H4 (cell line): ENCODE results near the gene ZDHHC9. TPM values are rescaled to one million over a fixed set of nuclear protein-coding genes. Genes with fewer than 3 reads are reported as not detected.

Experiments used
- DNase-seq: peaks from one replicate; pipeline ENCODE4 v3.0.0-alpha.2; 2015; ENCODE audit warnings: low spot score
- total RNA-seq: library from RNA; depleted of rRNA; stranded (reverse); fragments of >200 nt; shearing (Covaris generic); gene quantifications from 2 replicates; pipeline ENCODE4 v1.2.3, GENCODE V29; 2014; rRNA removed

ZDHHC9 gene
- total RNA-seq, 1 experiment from 2014 or later = 24.5 TPM

GRCh38 chrX:129763666-129764065 is 80.0 kb downstream of the ZDHHC9 start:
- no peak for DNase-seq

- no peak for DNase-seq
Observed at GRCh38 chrX:129762448-129762847, 81.2 kb downstream of the ZDHHC9 start.

- DNase-seq = no peak
Observed at GRCh38 chrX:129761596-129761995, 82.1 kb downstream of the ZDHHC9 start.

- DNase-seq = no peak
Observed at GRCh38 chrX:129760981-129761380, 82.7 kb downstream of the ZDHHC9 start.

GRCh38 chrX:129760155-129760554 is 83.5 kb downstream of the ZDHHC9 start:
- no peak for DNase-seq

GRCh38 chrX:129759576-129760061 is 84.1 kb downstream of the ZDHHC9 start:
- DNase-seq = peak; percentile 82

- DNase-seq = no peak
Observed at GRCh38 chrX:129755779-129756650, 87.7 kb downstream of the ZDHHC9 start.

GRCh38 chrX:129754056-129755024 is 89.3 kb downstream of the ZDHHC9 start:
- DNase-seq = no peak

Other genes with a start within 250 kb of the ZDHHC9 start
- 0.19 and 0.74 TPM in 2 replicates for gene APLN, start 188.9 kb downstream of the ZDHHC9 start, total RNA-seq
- 0.12 TPM in 1 of 2 replicates, not detected in the other for gene XPNPEP2, start 104.9 kb downstream of the ZDHHC9 start, total RNA-seq
- not detected in 2 replicates for gene SASH3, start 63.9 kb downstream of the ZDHHC9 start, total RNA-seq
- gene UTP14A, start 62.3 kb upstream of the ZDHHC9 start, total RNA-seq = 27.1 and 37.9 TPM in 2 replicates
- 0.46 and 1.3 TPM in 2 replicates for gene BCORL1, start 138.7 kb upstream of the ZDHHC9 start, total RNA-seq